ENCODE data around the gene TNC.

TNC gene

DNA sequence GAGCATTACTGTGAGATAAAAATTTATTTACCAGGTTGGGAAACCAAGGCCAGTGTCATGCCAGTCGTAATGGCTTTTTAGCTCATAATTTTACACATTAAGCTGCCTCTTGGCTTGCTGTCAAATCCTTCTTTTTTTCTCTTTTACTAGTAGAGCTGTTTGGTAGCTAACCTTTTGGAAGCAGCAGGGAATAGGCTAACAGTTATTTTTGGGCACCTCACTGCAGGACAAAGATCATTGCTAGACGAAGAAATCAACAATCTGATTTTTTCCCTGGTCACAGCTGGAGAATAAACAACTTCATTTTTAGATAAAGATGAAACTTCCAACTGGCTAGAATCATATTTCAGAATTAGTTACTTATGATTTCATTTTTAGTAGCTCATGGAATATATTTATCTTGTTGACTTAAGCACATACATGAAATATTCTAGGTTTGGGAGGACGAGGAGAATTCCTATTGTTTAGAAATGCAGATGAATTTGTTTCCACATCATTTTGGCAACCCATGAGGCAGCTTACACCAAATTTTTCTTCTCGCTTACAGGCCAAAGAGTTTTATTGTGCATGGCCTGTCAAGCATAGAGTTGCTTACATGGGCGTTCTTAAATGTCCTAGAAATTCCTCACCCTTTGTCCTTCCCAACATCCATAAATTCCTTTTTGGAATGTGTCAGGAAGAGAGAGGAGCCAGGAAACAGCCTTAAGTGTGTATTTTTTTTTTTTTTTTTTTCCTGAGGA is 19.6 kb downstream of the TNC start:
- TF ChIP-seq Cebpa-rat (IDR thresholded peaks at IDR 0.05): no peak
- H3K27ac ChIP-seq: no peak overlapping the region
- no peak overlapping the region for H3K4me2 ChIP-seq

DNA sequence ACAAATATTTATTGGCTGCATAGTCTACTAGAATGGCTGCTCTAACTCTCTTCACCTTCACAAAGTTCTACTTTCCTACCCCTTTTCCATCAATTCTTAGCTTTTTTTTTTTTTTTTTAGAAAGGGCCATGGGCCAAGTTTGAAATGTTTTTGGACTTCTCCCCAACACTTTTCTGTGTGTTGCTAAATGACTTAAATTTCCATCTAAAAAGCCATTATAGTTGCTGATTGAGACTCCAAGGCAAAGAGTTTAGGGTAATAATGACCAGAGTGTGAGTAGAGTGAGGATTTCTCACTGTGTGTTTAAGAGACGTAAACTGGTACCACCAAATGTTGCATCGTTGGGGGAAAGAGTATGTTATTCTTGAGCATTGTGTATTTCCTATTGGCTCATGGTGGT is 24.4 kb downstream of the TNC start:
- Histone ChIP-seq H3K9ac (no peak overlapping the region), H3K4me1 (no peaks in the 10 kb centered on the region), H3K27me3 (no peaks in the 10 kb centered on the region), H3K4me3 (no peak overlapping the region), H3K27ac (no peak overlapping the region), H3K36me3 (no peaks in the 10 kb centered on the region), H3K9me3 (replicated peaks in 1 of 11) (no peaks in the 10 kb centered on the region), H3K4me2 (no peak overlapping the region), H4K20me1 (no peaks in the 10 kb centered on the region)
- no peak for TF ChIP-seq Cebpa-rat (IDR thresholded peaks at IDR 0.05)

More for the DNA sequence above, 19.6 kb downstream of the TNC start:
- H3K9ac ChIP-seq: no peak overlapping the region
- H3K27me3 ChIP-seq: no peaks in the 10 kb centered on the region
- H3K9me3 ChIP-seq (replicated peaks in 1 of 11): no peaks in the 10 kb centered on the region
- H3K4me1 ChIP-seq: no peaks in the 10 kb centered on the region
- no peaks in the 10 kb centered on the region for H3K36me3 ChIP-seq
- H3K4me3 ChIP-seq: no peak overlapping the region
- no peaks in the 10 kb centered on the region for H4K20me1 ChIP-seq

DNA sequence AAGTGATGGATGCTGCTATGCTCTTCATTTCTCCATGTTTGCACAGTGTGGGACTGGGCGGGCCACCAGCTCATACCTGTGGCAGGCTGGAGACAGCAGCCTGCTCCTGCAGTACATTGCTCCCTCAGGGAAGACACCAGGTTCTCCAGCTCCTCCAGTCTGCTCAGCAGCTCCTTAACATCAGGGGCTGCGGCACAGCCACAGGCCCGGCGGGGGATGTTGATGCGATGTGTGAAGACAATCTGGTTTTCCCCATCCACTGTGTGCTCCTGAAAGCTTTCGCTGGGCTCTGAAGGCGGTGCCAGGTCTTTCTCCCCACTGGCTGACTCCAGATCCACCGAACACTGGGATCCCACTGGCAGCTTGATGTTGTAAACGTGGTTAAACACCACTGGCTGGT is 27.5 kb downstream of the TNC start:
- Histone ChIP-seq H3K9ac (no peak overlapping the region), H3K4me2 (no peak overlapping the region), H3K4me1 (no peaks in the 10 kb centered on the region), H3K27ac (no peak overlapping the region), H3K27me3 (no peaks in the 10 kb centered on the region), H4K20me1 (no peaks in the 10 kb centered on the region), H3K9me3 (replicated peaks in 1 of 11) (no peaks in the 10 kb centered on the region), H3K36me3 (no peaks in the 10 kb centered on the region), H3K4me3 (no peak overlapping the region)
- TF ChIP-seq Cebpa-rat (IDR thresholded peaks at IDR 0.05): no peak

DNA sequence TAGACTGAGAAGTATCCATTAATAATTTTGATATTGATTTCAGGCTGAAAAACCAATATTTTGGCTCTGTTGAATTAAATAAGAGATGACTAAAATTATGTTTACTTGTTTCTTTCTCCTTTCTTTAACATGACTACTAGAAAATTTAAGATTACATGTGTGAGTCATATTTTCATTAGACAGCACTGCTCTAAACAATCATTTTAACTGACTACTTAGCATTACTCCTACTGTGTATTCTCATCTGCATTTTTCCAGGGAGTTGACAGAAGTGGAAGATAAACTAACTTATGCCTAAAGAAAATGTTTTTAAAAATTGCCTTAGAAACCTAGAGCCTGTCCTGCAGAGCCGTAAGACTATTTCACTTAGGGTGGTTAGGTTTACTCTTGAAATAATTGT is 29.1 kb downstream of the TNC start:
- Histone ChIP-seq H3K9ac (no peak overlapping the region), H3K4me2 (no peak overlapping the region), H3K4me3 (no peak overlapping the region), H3K27me3 (no peaks in the 10 kb centered on the region), H3K27ac (no peak overlapping the region), H3K4me1 (no peaks in the 10 kb centered on the region), H4K20me1 (no peaks in the 10 kb centered on the region), H3K36me3 (no peaks in the 10 kb centered on the region), H3K9me3 (replicated peaks in 1 of 11) (no peaks in the 10 kb centered on the region)
- no peak for TF ChIP-seq Cebpa-rat (IDR thresholded peaks at IDR 0.05)

DNA sequence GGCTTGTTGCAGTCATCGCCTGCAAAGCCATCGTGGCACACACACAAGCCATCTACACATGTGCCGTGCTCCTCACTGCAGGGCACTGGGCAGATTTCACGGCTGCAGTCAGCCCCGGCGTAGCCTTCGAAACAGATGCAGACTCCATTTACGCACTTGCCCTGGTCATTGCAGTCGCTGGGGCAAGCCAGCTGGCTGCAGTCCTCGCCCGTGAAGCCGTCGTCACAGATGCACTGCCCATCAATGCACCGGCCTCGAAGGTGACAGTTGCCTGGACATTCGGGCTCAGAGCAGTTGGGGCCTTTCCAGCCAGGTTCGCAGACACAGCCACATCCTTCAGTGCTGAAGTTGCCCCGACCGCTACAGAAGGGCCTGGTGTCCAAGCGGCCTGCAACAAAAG is 31.1 kb downstream of the TNC start:
- no peaks in the 10 kb centered on the region for H3K4me1 ChIP-seq
- H4K20me1 ChIP-seq: no peaks in the 10 kb centered on the region
- TF ChIP-seq Cebpa-rat (IDR thresholded peaks at IDR 0.05): no peak
- H3K27me3 ChIP-seq: no peaks in the 10 kb centered on the region
- H3K36me3 ChIP-seq: no peaks in the 10 kb centered on the region
- H3K27ac ChIP-seq: no peak overlapping the region
- H3K4me2 ChIP-seq: no peak overlapping the region
- H3K9me3 ChIP-seq (replicated peaks in 1 of 11): no peaks in the 10 kb centered on the region
- no peak overlapping the region for H3K9ac ChIP-seq
- no peak overlapping the region for H3K4me3 ChIP-seq

DNA sequence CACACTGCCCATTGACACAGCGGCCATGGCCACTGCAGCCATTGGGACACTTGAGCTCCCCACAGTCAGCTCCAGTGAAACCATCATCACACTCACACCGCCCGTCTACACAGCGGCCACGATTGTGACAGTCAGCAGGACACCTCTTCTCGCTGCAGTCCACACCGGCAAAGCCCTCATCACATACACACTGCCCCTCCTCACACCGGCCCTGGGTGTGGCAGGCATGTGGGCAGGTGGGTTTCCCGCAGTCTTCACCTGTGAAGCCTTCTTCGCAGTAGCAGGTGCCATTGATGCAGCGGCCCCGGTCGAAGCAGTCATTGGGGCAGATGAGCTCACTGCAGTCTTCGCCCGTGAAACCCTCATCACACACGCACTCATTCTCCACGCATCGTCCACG is 31.5 kb downstream of the TNC start:
- no peaks in the 10 kb centered on the region for H3K36me3 ChIP-seq
- no peaks in the 10 kb centered on the region for H3K9me3 ChIP-seq (replicated peaks in 1 of 11)
- H4K20me1 ChIP-seq: no peaks in the 10 kb centered on the region
- H3K27me3 ChIP-seq: no peaks in the 10 kb centered on the region
- H3K27ac ChIP-seq: no peak overlapping the region
- H3K4me1 ChIP-seq: no peaks in the 10 kb centered on the region
- no peak overlapping the region for H3K4me3 ChIP-seq
- TF ChIP-seq Cebpa-rat (IDR thresholded peaks at IDR 0.05): no peak
- H3K4me2 ChIP-seq: no peak overlapping the region
- no peak overlapping the region for H3K9ac ChIP-seq

DNA sequence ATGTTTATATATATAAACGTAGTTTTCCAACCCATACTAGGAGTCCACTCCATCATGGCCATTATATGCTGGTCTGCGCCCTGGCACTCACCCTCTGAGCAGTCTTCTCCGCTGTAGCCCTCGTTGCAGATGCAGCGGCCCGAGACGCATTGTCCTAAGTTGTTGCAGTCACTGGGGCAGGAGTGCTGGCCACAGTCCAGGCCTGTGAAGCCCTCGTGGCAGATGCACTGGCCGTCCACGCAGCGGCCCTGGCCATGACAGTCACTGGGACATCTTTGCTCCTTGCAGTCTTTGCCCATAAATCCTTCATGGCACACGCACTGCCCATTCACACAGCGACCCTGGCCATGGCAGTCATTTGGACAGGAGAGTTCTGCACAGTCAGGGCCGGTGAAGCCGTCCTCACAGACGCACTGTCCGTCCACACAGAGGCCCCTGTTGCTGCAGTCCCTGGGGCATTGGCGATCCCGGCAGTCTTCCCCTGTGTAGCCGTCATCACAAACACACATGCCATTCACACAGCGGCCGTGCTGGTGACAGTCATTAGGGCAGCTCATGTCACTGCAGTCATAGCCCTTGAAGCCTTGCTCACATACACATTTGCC is 32.1 kb downstream of the TNC start:
- Histone ChIP-seq H3K9me3 (replicated peaks in 1 of 11) (no peaks in the 10 kb centered on the region), H3K27ac (no peak overlapping the region), H3K4me2 (no peak overlapping the region), H3K36me3 (no peaks in the 10 kb centered on the region), H3K9ac (no peak overlapping the region), H3K4me3 (no peak overlapping the region), H3K4me1 (no peaks in the 10 kb centered on the region), H3K27me3 (no peaks in the 10 kb centered on the region), H4K20me1 (no peaks in the 10 kb centered on the region)
- no peak for TF ChIP-seq Cebpa-rat (IDR thresholded peaks at IDR 0.05)

DNA sequence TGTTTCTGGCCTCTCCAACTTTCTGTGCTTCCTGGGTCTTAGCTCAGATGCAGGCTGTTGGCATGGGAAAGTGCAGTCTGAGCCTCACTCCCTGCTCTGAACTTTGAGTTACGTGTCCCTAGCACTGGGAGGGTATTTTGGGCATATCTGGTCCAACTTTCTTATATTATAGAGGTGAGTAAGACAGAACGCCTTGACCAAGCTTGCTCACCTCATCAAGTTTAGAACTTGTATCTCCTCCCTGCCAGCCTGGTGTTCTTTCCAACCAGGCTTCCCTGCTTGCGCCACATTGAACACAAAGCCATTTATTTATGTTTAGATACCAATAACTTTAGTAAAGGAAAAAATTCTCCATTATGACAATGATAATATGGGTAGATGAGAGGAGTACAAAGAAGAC is 33.2 kb downstream of the TNC start:
- Histone ChIP-seq H3K27me3 (no peaks in the 10 kb centered on the region), H3K27ac (no peak overlapping the region), H3K4me1 (no peaks in the 10 kb centered on the region), H3K9ac (no peak overlapping the region), H3K4me3 (no peak overlapping the region), H3K9me3 (replicated peaks in 1 of 11) (no peaks in the 10 kb centered on the region), H4K20me1 (no peaks in the 10 kb centered on the region), H3K36me3 (no peaks in the 10 kb centered on the region), H3K4me2 (no peak overlapping the region)
- TF ChIP-seq Cebpa-rat (IDR thresholded peaks at IDR 0.05): no peak

DNA sequence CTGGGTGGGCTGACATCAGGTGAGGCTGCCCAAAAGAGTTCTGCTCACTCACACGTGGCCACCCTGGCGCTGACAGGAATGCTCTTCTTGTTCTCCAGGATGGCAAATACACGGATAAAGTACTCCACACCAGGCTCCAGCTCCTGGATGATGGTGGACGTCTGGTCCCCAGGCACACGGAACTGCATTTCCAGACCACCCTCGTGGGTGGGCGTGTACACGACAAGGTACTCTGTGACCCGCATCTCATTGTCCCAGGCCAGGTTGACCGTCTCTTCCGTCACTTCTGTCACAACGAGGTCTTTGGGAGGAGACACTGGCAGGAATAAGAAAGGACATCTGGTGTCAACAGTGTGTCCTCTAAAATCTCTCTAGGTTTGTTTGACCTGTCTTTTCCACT is 33.8 kb downstream of the TNC start:
- no peak overlapping the region for H3K27ac ChIP-seq
- H3K27me3 ChIP-seq: no peaks in the 10 kb centered on the region
- no peak overlapping the region for H3K4me2 ChIP-seq
- no peak overlapping the region for H3K4me3 ChIP-seq
- no peaks in the 10 kb centered on the region for H4K20me1 ChIP-seq
- no peaks in the 10 kb centered on the region for H3K36me3 ChIP-seq
- H3K9me3 ChIP-seq (replicated peaks in 1 of 11): no peaks in the 10 kb centered on the region
- H3K9ac ChIP-seq: no peak overlapping the region
- no peak for TF ChIP-seq Cebpa-rat (IDR thresholded peaks at IDR 0.05)
- H3K4me1 ChIP-seq: peaks cover 0 to 4% (median 0%) of the 10 kb centered on the region in 10 experiments; a peak in 2 of 20 replicates

DNA sequence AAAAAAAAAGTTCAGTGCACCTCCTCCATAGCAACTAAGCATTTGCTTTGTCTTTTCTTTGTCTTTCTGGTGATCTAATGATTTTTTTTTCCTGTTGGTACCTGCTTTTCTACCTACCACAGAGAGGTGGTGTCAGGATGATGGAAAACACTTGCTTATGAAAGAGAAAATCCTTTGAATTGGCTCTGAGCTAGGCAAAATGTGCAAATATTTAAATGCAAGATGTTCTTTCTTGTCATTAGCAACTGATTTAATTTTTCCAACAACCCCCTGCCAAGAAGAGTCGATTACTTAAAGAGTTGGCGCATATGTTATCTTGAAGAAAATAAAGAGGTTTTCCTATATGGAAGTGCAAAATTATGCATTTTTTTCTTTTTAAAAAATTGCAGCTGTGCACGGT is 37.7 kb downstream of the TNC start:
- no peaks in the 10 kb centered on the region for H3K36me3 ChIP-seq
- TF ChIP-seq Cebpa-rat (IDR thresholded peaks at IDR 0.05): no peak
- no peak overlapping the region for H3K27ac ChIP-seq
- H3K4me1 ChIP-seq: peaks cover 0 to 11% (median 0%) of the 10 kb centered on the region in 10 experiments; a peak in 2 of 20 replicates
- no peaks in the 10 kb centered on the region for H3K27me3 ChIP-seq
- H3K4me3 ChIP-seq: no peak overlapping the region
- H3K9me3 ChIP-seq (replicated peaks in 1 of 11): no peaks in the 10 kb centered on the region
- H3K4me2 ChIP-seq: no peak overlapping the region
- H4K20me1 ChIP-seq: no peaks in the 10 kb centered on the region
- no peak overlapping the region for H3K9ac ChIP-seq
